ENCODE measurements around the gene ARHGEF10L.
"Not testable (repeated sequence)": the region's sequence is repeated elsewhere in the genome, so short reads cannot be mapped to it uniquely, and the experiment has no call there.

Gene ARHGEF10L

GRCh38 chr1:17618558-17619247, 79.2 kb downstream of the ARHGEF10L start:
- TF ChIP-seq CTCF (conservative IDR thresholded peaks at IDR 0.05) (no peak), ZFX (IDR thresholded peaks at IDR 0.05) (no peak)
- no peak overlapping the region for H3K27ac ChIP-seq

GRCh38 chr1:17620448-17620847, 81.0 kb downstream of the ARHGEF10L start:
- H3K27ac ChIP-seq, result no peak overlapping the region
- TF ChIP-seq ZFX (IDR thresholded peaks at IDR 0.05), result no peak
- no peak for TF ChIP-seq CTCF (conservative IDR thresholded peaks at IDR 0.05)

- TF ChIP-seq ZFX (IDR thresholded peaks at IDR 0.05) (no peak), CTCF (conservative IDR thresholded peaks at IDR 0.05) (no peak)
- H3K27ac ChIP-seq, result no peak overlapping the region
These were observed 82.2 kb downstream of the ARHGEF10L start for GRCh38 chr1:17621691-17622090.

GRCh38 chr1:17622823-17623222, 83.3 kb downstream of the ARHGEF10L start:
- no peak overlapping the region for H3K27ac ChIP-seq
- TF ChIP-seq ZFX (IDR thresholded peaks at IDR 0.05), result no peak
- TF ChIP-seq CTCF (conservative IDR thresholded peaks at IDR 0.05), result no peak

- TF ChIP-seq ZFX (IDR thresholded peaks at IDR 0.05), result no peak
- no peak for TF ChIP-seq CTCF (conservative IDR thresholded peaks at IDR 0.05)
- H3K27ac ChIP-seq, result no peak overlapping the region
These were observed 85.2 kb downstream of the ARHGEF10L start for GRCh38 chr1:17624611-17625233.

- TF ChIP-seq ZFX (IDR thresholded peaks at IDR 0.05) (no peak), CTCF (conservative IDR thresholded peaks at IDR 0.05) (no peak)
- H3K27ac ChIP-seq, result no peak overlapping the region
These were observed 87.9 kb downstream of the ARHGEF10L start for GRCh38 chr1:17627239-17628052.

GRCh38 chr1:17629046-17629445, 89.5 kb downstream of the ARHGEF10L start:
- H3K27ac ChIP-seq, result not testable (repeated sequence)

Measured in C4-2B (cell line).